ENCODE measurements around the gene RASGRP1.

- TF ChIP-seq, protein P1, sequence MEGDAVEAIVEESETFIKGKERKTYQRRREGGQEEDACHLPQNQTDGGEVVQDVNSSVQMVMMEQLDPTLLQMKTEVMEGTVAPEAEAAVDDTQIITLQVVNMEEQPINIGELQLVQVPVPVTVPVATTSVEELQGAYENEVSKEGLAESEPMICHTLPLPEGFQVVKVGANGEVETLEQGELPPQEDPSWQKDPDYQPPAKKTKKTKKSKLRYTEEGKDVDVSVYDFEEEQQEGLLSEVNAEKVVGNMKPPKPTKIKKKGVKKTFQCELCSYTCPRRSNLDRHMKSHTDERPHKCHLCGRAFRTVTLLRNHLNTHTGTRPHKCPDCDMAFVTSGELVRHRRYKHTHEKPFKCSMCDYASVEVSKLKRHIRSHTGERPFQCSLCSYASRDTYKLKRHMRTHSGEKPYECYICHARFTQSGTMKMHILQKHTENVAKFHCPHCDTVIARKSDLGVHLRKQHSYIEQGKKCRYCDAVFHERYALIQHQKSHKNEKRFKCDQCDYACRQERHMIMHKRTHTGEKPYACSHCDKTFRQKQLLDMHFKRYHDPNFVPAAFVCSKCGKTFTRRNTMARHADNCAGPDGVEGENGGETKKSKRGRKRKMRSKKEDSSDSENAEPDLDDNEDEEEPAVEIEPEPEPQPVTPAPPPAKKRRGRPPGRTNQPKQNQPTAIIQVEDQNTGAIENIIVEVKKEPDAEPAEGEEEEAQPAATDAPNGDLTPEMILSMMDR (IDR thresholded peaks at IDR 0.05): peak; percentile 89
- no peak for TF ChIP-seq EZH2 (IDR thresholded peaks at IDR 0.05; ENCODE audit: borderline replicate concordance, insufficient read depth, low read depth, low read length, poor library complexity, severe bottlenecking)
Measured at GRCh38 chr15:38474155-38474757, 90.4 kb downstream of the RASGRP1 start.

All from B cell (primary cell).